ENCODE measurements around the gene MYRFL. TPM values are rescaled to one million over a fixed set of nuclear protein-coding genes. Genes with fewer than 3 reads are reported as not detected.

MYRFL gene
- total RNA-seq, 2 donors from 2014 or later, result 0.37 to 0.45 TPM

GRCh38 chr12:69936214-69936731 lies 111.2 kb downstream of the MYRFL start:
- no peaks in the 10 kb centered on the region for H3K4me1 ChIP-seq
- H3K36me3 ChIP-seq, result no peaks in the 10 kb centered on the region
- intact Hi-C loops (cut with DNase I), result no loop called here
- H3K27ac ChIP-seq, result no peak overlapping the region
- no peak for DNase-seq
- no peaks in the 10 kb centered on the region for H3K9me3 ChIP-seq
- H3K27me3 ChIP-seq, result no peaks in the 10 kb centered on the region
- no peak overlapping the region for H3K9ac ChIP-seq (ENCODE audit: low read depth in 2 of 2, low read length in 2 of 2)
- no peak for TF ChIP-seq CTCF (IDR thresholded peaks at IDR 0.05)
- H3K4me3 ChIP-seq, result no peak overlapping the region

- Histone ChIP-seq H3K36me3 (no peaks in the 10 kb centered on the region), H3K27ac (no peak overlapping the region), H3K4me3 (no peak overlapping the region), H3K27me3 (no peaks in the 10 kb centered on the region), H3K9me3 (no peaks in the 10 kb centered on the region), H3K9ac (ENCODE audit: low read depth in 2 of 2, low read length in 2 of 2) (no peak overlapping the region), H3K4me1 (no peaks in the 10 kb centered on the region)
- no peak for DNase-seq
- TF ChIP-seq CTCF (IDR thresholded peaks at IDR 0.05), result no peak
- intact Hi-C loops (cut with DNase I), result no loop called here
Observed at GRCh38 chr12:69936766-69937165, 111.7 kb downstream of the MYRFL start.

- H3K36me3 ChIP-seq, result no peaks in the 10 kb centered on the region
- no peaks in the 10 kb centered on the region for H3K27me3 ChIP-seq
- no peak overlapping the region for H3K27ac ChIP-seq
- H3K9ac ChIP-seq (ENCODE audit: low read depth in 2 of 2, low read length in 2 of 2), result no peak overlapping the region
- TF ChIP-seq CTCF (IDR thresholded peaks at IDR 0.05), result no peak
- intact Hi-C loops (cut with DNase I), result no loop called here
- H3K4me3 ChIP-seq, result no peak overlapping the region
- no peak for DNase-seq
- peaks cover 5% of the 10 kb centered on the region for H3K4me1 ChIP-seq
- no peaks in the 10 kb centered on the region for H3K9me3 ChIP-seq
Observed at GRCh38 chr12:69947123-69947522, 122.1 kb downstream of the MYRFL start.

GRCh38 chr12:69947897-69948296 lies 122.9 kb downstream of the MYRFL start:
- Histone ChIP-seq H3K27me3 (no peaks in the 10 kb centered on the region), H3K27ac (no peak overlapping the region), H3K4me3 (no peak overlapping the region), H3K36me3 (no peaks in the 10 kb centered on the region), H3K9me3 (no peaks in the 10 kb centered on the region), H3K9ac (ENCODE audit: low read depth in 2 of 2, low read length in 2 of 2) (no peak overlapping the region), H3K4me1 (peaks cover 5% of the 10 kb centered on the region)
- TF ChIP-seq CTCF (IDR thresholded peaks at IDR 0.05), result no peak
- intact Hi-C loops (cut with DNase I), result no loop called here
- DNase-seq, result no peak

GRCh38 chr12:69948851-69949250 lies 123.8 kb downstream of the MYRFL start:
- Histone ChIP-seq H3K27me3 (no peaks in the 10 kb centered on the region), H3K4me1 (peaks cover 5% of the 10 kb centered on the region), H3K9me3 (no peaks in the 10 kb centered on the region), H3K9ac (ENCODE audit: low read depth in 2 of 2, low read length in 2 of 2) (no peak overlapping the region), H3K4me3 (no peak overlapping the region), H3K36me3 (no peaks in the 10 kb centered on the region), H3K27ac (no peak overlapping the region)
- no peak for TF ChIP-seq CTCF (IDR thresholded peaks at IDR 0.05)
- DNase-seq, result no peak
- intact Hi-C loops (cut with DNase I), result no loop called here
